Neuronal stem cell (in vitro differentiated cells): ENCODE results near the gene FOXD1.

ENCODE experiments used
- DNase-seq: peaks from one replicate; pipeline ENCODE4 v3.0.0-alpha.2; 2013; ENCODE audit warnings: low spot score
- H2AFZ ChIP-seq: one replicate; pipeline ENCODE4 v1.6.1; 2013; ENCODE audit warnings: mild to moderate bottlenecking, low read length, inconsistent platforms
- H2AK5ac ChIP-seq: 2 replicates; pipeline ENCODE4 v1.6.1; 2013; ENCODE audit warnings: low read depth, mild to moderate bottlenecking, inconsistent platforms, low read length, moderate library complexity, mixed read lengths
- H2BK120ac ChIP-seq: 2 replicates; pipeline ENCODE4 v1.6.1; 2013; ENCODE audit warnings: low read depth, mild to moderate bottlenecking, inconsistent platforms, low read length, moderate library complexity, mixed read lengths
- H2BK12ac ChIP-seq: one replicate; pipeline ENCODE4 v1.6.1; 2013; ENCODE audit warnings: low read length, inconsistent platforms
- H2BK15ac ChIP-seq: 2 replicates; pipeline ENCODE4 v1.6.1; 2013; ENCODE audit warnings: mild to moderate bottlenecking, low read length, inconsistent platforms, mixed read lengths
- H2BK5ac ChIP-seq: one replicate; pipeline ENCODE4 v1.6.1; 2013; ENCODE audit warnings: inconsistent platforms, mild to moderate bottlenecking, low read length, moderate library complexity
- H3K14ac ChIP-seq: one replicate; pipeline ENCODE4 v1.6.1; 2013; ENCODE audit warnings: low read length, inconsistent platforms
- H3K18ac ChIP-seq: 2 replicates; pipeline ENCODE4 v1.6.1; 2013; ENCODE audit warnings: low read length, inconsistent platforms
- H3K23ac ChIP-seq: 2 replicates; pipeline ENCODE4 v1.6.1; 2013; ENCODE audit warnings: low read depth, mild to moderate bottlenecking, mixed read lengths, low read length, inconsistent platforms; ENCODE audit not compliant: poor library complexity
- H3K27ac ChIP-seq: replicated peaks from 3 replicates; pipeline ENCODE4 v1.5.1; 2013; ENCODE audit warnings: low read length, inconsistent platforms
- H3K27me3 ChIP-seq, 3 experiments: 2 replicates each; pipeline ENCODE4 v1.6.1; 2013; ENCODE audit warnings: low read length in 3 of 3, mild to moderate bottlenecking in 2 of 3, inconsistent platforms in 1 of 3, low read depth in 1 of 3, mixed read lengths in 1 of 3, moderate library complexity in 1 of 3; ENCODE audit not compliant: control insufficient read depth in 3 of 3, insufficient read depth in 3 of 3
- H3K36me3 ChIP-seq, 2 donors: replicated peaks in 1 of 2; 2 replicates each; pipeline ENCODE4 v1.6.1; 2013; ENCODE audit warnings: low read length in 2 of 2; ENCODE audit not compliant: control insufficient read depth in 2 of 2, insufficient read depth in 2 of 2
- H3K4ac ChIP-seq: 2 replicates; pipeline ENCODE4 v1.6.1; 2013; ENCODE audit warnings: inconsistent platforms, mild to moderate bottlenecking, low read length, moderate library complexity
- H3K4me1 ChIP-seq, 2 donors: 1 replicate in 1 of 2; 2 replicates in 1 of 2; pipeline ENCODE4 v1.6.1; 2013; ENCODE audit warnings: low read length in 2 of 2, low read depth in 1 of 2; ENCODE audit not compliant: control insufficient read depth in 2 of 2, insufficient read depth in 1 of 2
- H3K4me2 ChIP-seq: one replicate; pipeline ENCODE4 v1.6.1; 2013; ENCODE audit warnings: mild to moderate bottlenecking, low read length, inconsistent platforms; ENCODE audit not compliant: insufficient read depth, poor library complexity, severe bottlenecking
- H3K4me3 ChIP-seq, 2 donors: 2 replicates each; pipeline ENCODE4 v1.5.1; 2013; ENCODE audit warnings: low read length in 2 of 2, mild to moderate bottlenecking in 2 of 2, inconsistent platforms in 1 of 2, moderate library complexity in 1 of 2
- H3K79me1 ChIP-seq: one replicate; pipeline ENCODE4 v1.6.1; 2013; ENCODE audit warnings: low read depth, mild to moderate bottlenecking, inconsistent platforms, low read length, moderate library complexity
- H3K9ac ChIP-seq: one replicate; pipeline ENCODE4 v1.6.1; 2013; ENCODE audit warnings: mild to moderate bottlenecking, low read depth, low read length, inconsistent platforms; ENCODE audit not compliant: poor library complexity
- H3K9me3 ChIP-seq, 2 donors: replicated peaks in 1 of 2; 2 replicates each; pipeline versions ENCODE3 to v1.6.1; 2013; ENCODE audit warnings: low read length in 2 of 2, mild to moderate bottlenecking in 2 of 2, inconsistent platforms in 1 of 2, low read depth in 1 of 2, mixed read lengths in 1 of 2, moderate library complexity in 1 of 2; ENCODE audit not compliant: control insufficient read depth in 2 of 2, insufficient read depth in 1 of 2
- H4K8ac ChIP-seq: one replicate; pipeline ENCODE4 v1.6.1; 2013; ENCODE audit warnings: low read depth, mild to moderate bottlenecking, inconsistent platforms, low read length, moderate library complexity
- H4K91ac ChIP-seq: one replicate; pipeline ENCODE4 v1.6.1; 2013; ENCODE audit warnings: low read length, low read depth, mild to moderate bottlenecking, inconsistent platforms; ENCODE audit not compliant: poor library complexity
- WGBS, 2 donors: extraction: QIAGEN DNeasy Blood & Tissue Kit; methylation state at CpG; one replicate each; pipeline ENCODE4 v1.1.7; 2013; ENCODE audit warnings: missing lambda C conversion rate in 2 of 2, mixed read lengths in 1 of 2; ENCODE audit not compliant: insufficient read length in 2 of 2, insufficient replicate concordance in 1 of 2; ENCODE audit errors: extremely low coverage in 2 of 2; 5-methylcytosine and 5-hydroxymethylcytosine counted together

The FOXD1 gene

DNA sequence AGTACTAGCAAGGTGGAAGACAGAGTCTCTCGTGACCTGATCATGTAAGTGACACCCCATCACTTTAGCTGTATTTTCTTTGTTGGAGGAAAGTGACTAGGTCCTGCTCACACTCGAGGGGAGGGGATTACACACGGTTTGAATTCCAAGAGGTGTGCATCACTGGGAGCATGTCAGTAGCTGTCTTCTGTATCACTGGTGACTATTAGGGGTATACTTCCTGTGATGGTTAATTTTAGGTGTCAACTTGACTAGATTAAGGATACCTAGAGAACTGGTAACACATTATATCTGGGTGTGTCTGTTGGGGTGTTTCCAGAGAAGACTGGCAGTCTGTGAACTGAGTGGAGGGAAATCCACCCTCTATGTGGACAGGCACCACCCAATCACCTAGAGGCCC is 22.5 kb downstream of the FOXD1 start:
- no peak overlapping the region for H2BK12ac ChIP-seq
- no peak overlapping the region for H3K9ac ChIP-seq
- no peak overlapping the region for H2BK120ac ChIP-seq
- H4K8ac ChIP-seq = no peak overlapping the region
- H3K79me1 ChIP-seq = no peaks in the 10 kb centered on the region
- peaks cover 3% of the 10 kb centered on the region in 2 donors for H3K9me3 ChIP-seq
- no peak overlapping the region for H2BK15ac ChIP-seq
- no peak overlapping the region for H2AK5ac ChIP-seq
- H3K36me3 ChIP-seq = no peaks in the 10 kb centered on the region
- no peak overlapping the region for H3K4ac ChIP-seq
- H3K18ac ChIP-seq = no peak overlapping the region
- no peak overlapping the region for H4K91ac ChIP-seq
- no peak overlapping the region for H3K27ac ChIP-seq
- no peaks in the 10 kb centered on the region for H3K4me1 ChIP-seq
- DNase-seq = no peak
- H3K4me3 ChIP-seq = no peak overlapping the region
- no peak overlapping the region for H3K14ac ChIP-seq
- H3K27me3 ChIP-seq = peaks cover 0 to 65% (median 14%) of the 10 kb centered on the region in 3 experiments
- H3K23ac ChIP-seq = no peak overlapping the region
- H2AFZ ChIP-seq = no peak overlapping the region
- H2BK5ac ChIP-seq = no peak overlapping the region
- WGBS, 2 donors = no CpG with 5 or more reads among the region's 3 CpGs
- H3K4me2 ChIP-seq = no peak overlapping the region

DNA sequence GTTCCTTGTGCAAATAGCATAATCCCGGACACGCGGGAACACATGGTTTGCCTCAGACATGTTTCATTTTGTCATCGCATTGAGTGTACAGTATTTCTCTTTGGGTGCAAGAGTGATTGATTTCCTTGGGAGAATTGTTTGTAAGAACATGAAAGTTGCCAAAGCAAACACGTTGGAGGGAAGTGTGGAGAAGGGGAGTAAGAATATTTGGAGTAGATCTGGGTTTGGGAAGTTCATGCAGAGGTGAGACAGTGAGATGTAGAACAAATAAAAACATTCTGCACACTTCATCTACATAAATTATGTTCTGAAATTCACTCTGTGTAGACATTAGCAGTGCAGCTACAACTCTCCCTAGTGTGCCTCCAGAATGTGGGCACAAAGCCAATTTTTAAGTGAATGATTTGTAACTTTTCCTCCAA is 24.0 kb downstream of the FOXD1 start:
- H3K9me3 ChIP-seq = peaks cover 3% of the 10 kb centered on the region in 2 donors
- no peak overlapping the region for H2AFZ ChIP-seq
- no peak overlapping the region for H3K14ac ChIP-seq
- no peak for DNase-seq
- H2BK120ac ChIP-seq = no peak overlapping the region
- WGBS, 2 donors = no CpG with 5 or more reads among the region's 5 CpGs
- no peak overlapping the region for H3K27ac ChIP-seq
- H3K4me3 ChIP-seq = no peak overlapping the region
- no peak overlapping the region for H3K23ac ChIP-seq
- H3K4me1 ChIP-seq = peaks cover 2 to 4% of the 10 kb centered on the region in 2 donors
- H3K36me3 ChIP-seq = no peaks in the 10 kb centered on the region
- no peak overlapping the region for H4K8ac ChIP-seq
- no peak overlapping the region for H2BK15ac ChIP-seq
- H3K27me3 ChIP-seq = peaks cover 2 to 68% (median 29%) of the 10 kb centered on the region in 3 experiments
- no peak overlapping the region for H3K9ac ChIP-seq
- no peak overlapping the region for H3K4me2 ChIP-seq
- H2BK5ac ChIP-seq = no peak overlapping the region
- no peak overlapping the region for H2AK5ac ChIP-seq
- no peak overlapping the region for H4K91ac ChIP-seq
- H3K79me1 ChIP-seq = no peaks in the 10 kb centered on the region
- no peak overlapping the region for H3K18ac ChIP-seq
- H3K4ac ChIP-seq = no peak overlapping the region
- no peak overlapping the region for H2BK12ac ChIP-seq

DNA sequence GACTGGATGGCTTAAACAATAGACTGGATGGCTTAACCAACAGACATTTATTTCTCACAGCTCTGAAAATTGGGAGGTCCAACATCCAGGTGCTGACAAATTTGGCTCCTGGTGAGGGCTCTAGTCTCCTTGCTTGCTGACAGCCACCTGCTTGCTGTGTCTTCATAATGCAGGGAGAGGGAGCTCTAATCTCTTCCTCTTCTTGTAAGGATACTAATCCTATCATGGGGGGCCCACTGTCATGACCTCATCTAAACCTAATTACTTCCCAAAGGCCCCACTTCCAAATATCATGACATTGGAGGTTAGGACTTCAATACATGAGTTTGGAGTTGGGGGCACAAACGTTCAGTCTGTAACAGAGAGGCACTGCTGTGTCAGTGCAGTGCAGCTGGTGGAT is 26.4 kb downstream of the FOXD1 start:
- no peak for DNase-seq
- WGBS, 2 donors = no CpG with 5 or more reads among the region's 1 CpG

DNA sequence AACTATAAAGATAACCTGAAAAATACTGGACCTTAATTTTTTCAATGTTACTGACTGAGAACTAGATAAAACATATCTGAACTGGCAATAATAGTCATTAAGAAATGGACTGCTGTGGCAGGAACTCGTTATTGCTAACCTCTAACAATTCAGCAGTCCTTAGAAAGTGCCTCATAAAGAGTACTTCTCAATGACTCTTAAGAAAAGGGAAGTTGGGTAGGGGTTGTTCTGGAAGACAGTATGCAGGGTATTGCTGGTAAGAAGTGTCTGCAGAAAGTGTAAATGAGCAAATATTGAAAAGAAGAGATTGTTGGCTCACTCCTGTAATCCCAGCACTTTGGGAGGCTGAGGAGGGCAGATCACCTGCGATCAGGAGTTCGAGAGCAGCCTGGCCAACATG is 27.9 kb downstream of the FOXD1 start:
- WGBS, 2 donors = no CpG with 5 or more reads among the region's 3 CpGs
- Histone ChIP-seq H2AFZ (no peak overlapping the region), H3K4me3 (no peak overlapping the region), H3K4me2 (no peak overlapping the region), H2BK15ac (no peak overlapping the region), H2BK5ac (no peak overlapping the region), H3K27me3 (peaks cover 4 to 89% (median 52%) of the 10 kb centered on the region in 3 experiments), H2BK120ac (no peak overlapping the region), H4K91ac (no peak overlapping the region), H3K4me1 (peaks cover 2 to 4% of the 10 kb centered on the region in 2 donors), H3K18ac (no peak overlapping the region), H3K9ac (no peak overlapping the region), H3K27ac (no peak overlapping the region), H4K8ac (no peak overlapping the region), H2BK12ac (no peak overlapping the region), H3K14ac (no peak overlapping the region), H2AK5ac (no peak overlapping the region), H3K36me3 (no peaks in the 10 kb centered on the region), H3K23ac (no peak overlapping the region), H3K9me3 (peaks cover 3% of the 10 kb centered on the region in 2 donors), H3K79me1 (no peaks in the 10 kb centered on the region), H3K4ac (no peak overlapping the region)
- no peak for DNase-seq

More for the DNA sequence above, 26.4 kb downstream of the FOXD1 start:
- Histone ChIP-seq H3K18ac (no peak overlapping the region), H3K14ac (no peak overlapping the region), H3K4ac (no peak overlapping the region), H3K9me3 (peaks cover 3% of the 10 kb centered on the region in 2 donors), H3K27ac (no peak overlapping the region), H3K9ac (no peak overlapping the region), H2BK5ac (no peak overlapping the region), H2AFZ (no peak overlapping the region), H3K36me3 (no peaks in the 10 kb centered on the region), H3K4me1 (peaks cover 2 to 4% of the 10 kb centered on the region in 2 donors), H2BK120ac (no peak overlapping the region), H2BK15ac (no peak overlapping the region), H3K23ac (no peak overlapping the region), H3K4me2 (no peak overlapping the region), H2AK5ac (no peak overlapping the region), H3K4me3 (no peak overlapping the region), H3K27me3 (peaks cover 4 to 82% (median 51%) of the 10 kb centered on the region in 3 experiments), H4K8ac (no peak overlapping the region), H3K79me1 (no peaks in the 10 kb centered on the region), H2BK12ac (no peak overlapping the region), H4K91ac (no peak overlapping the region)
